NK-92 (cell line): Measurements from ENCODE around the gene EIF2S1.
"Not testable (repeated sequence)": the region's sequence is repeated elsewhere in the genome, so short reads cannot be mapped to it uniquely, and the experiment has no call there.

Source experiments
- DNase-seq: peaks from one replicate; lab custom pipeline; 2025; ENCODE audit not compliant: unreplicated experiment; lab: John Stamatoyannopoulos, UW

Gene EIF2S1

GRCh38 chr14:67410313-67410712, 50.2 kb downstream of the EIF2S1 start:
- no peak for DNase-seq

- DNase-seq = no peak
These were observed 51.2 kb downstream of the EIF2S1 start for GRCh38 chr14:67411370-67411769.

DNA sequence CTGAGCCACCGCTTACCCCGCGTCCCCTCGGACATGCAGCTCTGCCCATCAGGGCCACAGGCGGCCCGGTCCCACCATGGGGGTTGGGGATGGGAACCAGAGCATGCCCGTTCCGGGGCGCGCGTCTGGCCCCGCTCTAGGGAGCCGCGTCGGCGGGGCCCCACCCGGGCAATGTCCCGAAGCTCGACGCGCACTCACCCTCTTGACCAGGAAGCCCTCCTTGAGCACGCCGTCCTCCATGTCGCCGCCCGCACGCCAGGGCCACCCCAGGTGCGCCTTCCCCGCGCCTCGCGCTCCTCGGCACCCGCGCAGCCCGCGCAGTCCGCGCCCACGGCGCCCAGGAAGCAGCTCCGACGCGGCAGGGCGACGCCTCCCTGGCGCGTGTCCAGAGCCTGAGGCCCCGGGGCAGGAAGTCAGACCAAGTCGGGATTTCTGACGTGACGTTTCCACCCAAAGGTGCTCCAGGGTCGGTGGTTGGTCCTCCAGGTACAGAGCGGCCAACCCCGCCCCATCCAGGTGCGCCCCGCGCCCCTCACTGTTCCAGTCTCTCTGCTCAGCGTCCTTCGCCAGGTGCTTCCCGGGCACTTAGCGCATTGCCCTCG, 51.8 kb downstream of the EIF2S1 start, which contains the start of gene PLEK2:
PLEK2 (minus strand) TSS at position 346 of the 602 bp plus-strand sequence; CDS start at position 240, 106 bp downstream.
- DNase-seq = no peak

DNA sequence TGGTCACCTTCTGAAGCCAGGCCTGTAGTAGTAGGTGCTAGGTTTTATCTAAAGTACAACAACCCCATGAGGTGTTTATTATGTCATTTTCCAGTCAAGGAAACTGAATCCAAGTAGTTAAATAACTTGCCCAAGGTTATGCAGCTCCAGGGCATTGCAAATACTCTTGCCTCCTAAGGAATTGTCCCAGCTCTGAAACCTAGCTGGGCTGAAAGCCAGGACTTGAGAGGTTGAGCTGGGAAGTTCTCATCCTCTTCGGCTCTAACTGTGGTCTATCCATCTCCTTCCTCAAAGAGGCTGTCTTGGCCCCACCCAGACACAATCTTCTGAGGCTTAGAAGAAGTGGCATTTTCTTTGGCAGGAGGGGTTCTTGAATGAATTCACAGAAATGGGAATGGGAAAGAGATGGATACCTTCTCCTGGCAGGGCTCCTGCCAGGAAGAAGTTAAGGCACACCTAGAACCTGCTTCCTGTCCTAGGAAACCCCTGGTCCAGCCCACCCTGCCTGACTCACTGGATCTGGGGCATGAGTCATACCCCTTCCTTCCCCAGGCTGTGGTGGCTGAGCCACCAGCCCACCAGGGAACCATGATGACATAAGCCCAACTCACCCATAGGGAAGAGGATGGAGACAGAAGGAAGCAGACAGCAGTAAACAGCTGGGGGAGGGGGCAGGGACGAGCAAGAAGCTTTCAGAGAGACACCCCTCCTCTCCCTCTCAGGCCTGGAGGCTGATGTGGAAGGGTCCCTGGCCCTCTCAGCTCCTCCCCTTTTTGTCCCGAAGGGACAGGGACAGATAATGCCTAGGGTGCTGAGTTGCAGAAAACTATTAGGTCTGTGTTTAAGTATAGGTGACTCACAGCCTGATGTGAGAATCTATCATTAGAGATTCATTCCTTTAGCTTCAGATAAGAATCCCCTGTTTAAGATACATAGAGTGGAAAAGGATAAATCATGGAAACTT, 54.0 kb downstream of the EIF2S1 start:
- no peak for DNase-seq

DNA sequence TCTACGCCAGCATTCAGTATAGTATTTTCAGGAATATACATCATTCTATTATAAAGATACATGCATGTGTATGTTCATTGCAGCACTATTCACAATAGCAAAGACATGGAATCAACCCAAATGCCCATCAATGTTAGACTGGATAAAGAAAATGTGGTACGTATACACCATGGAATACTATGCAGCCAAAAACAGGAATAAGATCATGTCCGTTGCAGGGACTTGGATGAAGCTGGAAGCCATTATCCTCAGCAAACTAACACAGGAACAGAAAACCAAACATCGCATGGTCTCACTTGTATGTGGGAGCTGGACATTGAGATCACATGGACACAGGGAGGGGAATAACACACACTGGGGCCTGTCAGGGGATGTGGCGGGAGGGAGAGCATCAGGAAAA, 55.5 kb downstream of the EIF2S1 start:
- not testable (repeated sequence) for DNase-seq

DNA sequence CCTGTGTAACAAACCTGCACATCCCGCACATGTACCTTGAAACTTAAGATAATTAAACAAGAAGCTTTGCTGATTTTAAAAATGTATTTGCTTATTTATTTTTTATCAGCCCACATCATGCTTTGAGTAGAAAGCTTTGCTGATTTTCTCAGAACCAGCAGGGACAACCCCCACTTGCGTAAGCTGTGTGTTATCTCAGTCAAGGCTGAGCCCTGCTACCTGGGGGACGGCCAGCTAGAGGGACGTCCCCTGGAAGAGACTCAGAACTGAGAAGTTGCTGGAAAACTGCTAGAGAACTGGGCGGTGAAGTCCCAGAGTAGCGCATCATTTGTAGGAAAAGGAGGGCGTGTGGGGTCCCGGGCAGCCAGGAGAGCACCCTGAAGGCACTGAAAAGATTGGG, 56.0 kb downstream of the EIF2S1 start:
- no peak for DNase-seq

GRCh38 chr14:67416810-67417209, 56.7 kb downstream of the EIF2S1 start:
- no peak for DNase-seq

GRCh38 chr14:67417633-67418032, 57.5 kb downstream of the EIF2S1 start:
- DNase-seq = no peak

DNA sequence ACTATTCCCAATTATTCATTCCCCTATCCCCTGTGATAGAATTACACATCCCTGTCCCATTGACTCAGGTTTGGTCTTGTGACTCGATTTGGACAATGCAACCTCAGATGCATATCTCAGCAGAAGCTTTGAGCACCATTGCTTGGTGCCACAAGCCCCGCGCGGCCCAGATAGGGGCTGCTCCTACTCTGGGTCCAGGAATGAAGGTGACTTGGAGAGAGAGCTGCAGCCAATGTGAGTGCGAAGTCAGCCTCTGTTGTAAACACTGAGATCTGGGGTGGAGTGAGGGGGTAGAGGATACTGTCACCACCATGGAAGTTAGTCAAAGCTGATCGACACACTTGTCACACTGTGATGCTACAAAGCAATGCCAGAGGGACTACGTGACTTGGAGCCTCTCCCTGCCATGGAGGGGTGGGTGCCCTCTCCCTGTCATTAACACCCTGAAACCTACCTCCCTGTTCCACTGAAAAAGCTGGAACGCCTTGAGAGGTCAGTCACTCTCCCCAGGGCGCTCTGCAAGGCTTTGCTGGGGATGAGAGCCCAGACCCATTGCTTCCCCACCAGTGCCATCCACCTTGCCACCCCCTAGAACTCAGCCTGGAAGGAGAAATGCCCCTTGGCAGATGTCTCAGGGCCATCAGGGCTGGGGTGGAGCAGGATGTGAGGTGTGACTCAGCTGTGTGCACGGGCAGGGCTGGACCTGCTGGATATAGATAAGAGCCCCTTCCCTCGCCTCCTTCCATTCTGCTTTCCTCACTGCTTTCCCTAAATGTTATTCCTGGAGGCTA, 58.5 kb downstream of the EIF2S1 start:
- no peak for DNase-seq

DNA sequence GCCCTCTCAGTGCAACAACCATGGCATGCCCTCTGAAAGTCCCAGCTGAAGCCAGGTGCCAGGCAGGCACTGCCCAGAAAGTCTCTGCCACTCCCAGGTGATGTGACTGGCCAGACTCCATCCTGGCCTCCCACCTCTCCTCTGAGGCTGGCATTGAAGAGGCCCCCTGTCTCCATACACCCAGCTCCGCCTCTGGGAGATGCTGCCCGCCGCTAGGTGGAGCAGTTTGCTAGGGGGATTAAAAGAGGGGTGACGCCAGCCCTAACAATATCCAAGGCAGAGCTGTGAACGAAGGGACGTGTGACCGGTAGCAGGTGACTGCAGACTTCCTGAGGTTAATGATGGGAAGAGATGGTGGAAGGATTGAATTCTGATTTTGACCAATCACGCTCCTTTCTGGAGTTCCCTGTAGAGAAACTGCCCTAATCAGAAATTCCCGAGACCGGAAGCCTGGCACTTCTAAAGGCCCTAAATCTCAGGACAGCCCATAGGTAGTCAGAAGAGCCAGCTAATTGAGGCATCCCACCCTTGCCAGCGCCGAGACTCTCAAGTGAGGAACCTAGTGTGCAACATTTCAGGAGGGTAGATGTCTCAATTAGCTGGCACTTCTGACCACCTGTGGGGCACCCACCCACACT, 60.1 kb downstream of the EIF2S1 start:
- DNase-seq = no peak

GRCh38 chr14:67421356-67422224, 61.5 kb downstream of the EIF2S1 start:
- no peak for DNase-seq

- DNase-seq = no peak
These were observed 63.3 kb downstream of the EIF2S1 start for GRCh38 chr14:67423424-67423823.

DNA sequence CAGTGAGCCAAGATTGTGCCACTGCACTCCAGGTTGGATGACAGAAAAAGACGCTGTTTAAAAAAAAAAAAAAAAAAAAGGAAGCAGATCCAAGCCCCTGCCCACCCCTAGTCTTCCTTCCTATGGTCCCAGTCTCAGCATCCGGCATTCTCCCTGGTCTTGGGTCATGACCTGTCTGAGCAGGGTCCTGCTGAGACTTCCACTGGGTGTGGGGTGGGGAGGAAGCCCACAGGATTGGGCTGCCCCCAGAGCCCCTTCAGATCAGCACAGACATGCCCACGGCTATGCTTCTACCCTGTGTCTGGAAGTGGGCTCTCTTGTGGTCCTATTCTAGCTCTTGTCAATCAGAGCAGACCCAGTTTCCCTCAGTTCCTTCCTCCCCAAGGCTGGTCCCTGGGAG, 64.4 kb downstream of the EIF2S1 start:
- no peak for DNase-seq

DNA sequence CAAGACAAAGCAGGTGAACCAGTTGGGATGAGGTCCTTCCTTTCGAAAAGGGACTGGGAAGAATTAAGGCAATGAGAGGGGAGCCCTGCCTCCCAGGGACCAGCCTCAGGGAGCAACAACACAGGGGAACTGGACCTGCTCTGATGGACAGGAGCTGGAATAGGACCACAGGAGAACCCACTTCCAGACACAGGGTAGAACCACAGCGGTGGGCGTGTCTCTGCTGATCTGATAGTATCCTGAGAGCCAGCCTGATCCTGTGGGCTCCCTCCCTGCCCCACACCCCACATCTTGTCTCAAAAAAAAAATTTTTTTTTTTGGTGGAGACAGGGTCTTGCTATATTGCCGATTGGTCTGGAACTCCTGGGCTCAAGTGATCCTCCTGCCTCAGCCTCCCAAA, 65.5 kb downstream of the EIF2S1 start:
- no peak for DNase-seq

DNA sequence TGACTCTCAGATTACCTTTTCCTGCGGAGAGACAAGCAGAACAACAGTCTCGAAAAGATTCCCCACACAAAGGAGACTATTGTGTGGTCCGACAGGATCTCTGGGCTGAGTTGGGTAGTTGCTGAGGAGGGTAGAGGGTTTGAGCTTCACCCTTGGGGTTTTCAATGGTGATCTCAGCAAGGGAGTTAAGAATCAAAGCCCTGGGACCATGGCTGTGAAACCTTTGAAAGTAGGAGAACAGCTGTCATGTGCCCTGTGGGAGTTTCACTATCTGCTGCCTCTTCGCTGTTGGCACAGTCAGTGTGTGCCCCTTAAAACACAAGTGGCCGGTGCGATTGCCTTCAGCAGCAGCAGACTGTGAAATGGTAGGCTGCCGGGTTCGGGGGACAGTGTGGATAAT, 66.0 kb downstream of the EIF2S1 start:
- no peak for DNase-seq

- DNase-seq = no peak
These were observed 67.0 kb downstream of the EIF2S1 start for GRCh38 chr14:67426983-67427606.

GRCh38 chr14:67428501-67429031, 68.4 kb downstream of the EIF2S1 start:
- no peak for DNase-seq

- no peak for DNase-seq
These were observed 69.5 kb downstream of the EIF2S1 start for GRCh38 chr14:67429510-67430205.
